ENCODE measurements around the gene HDAC11.

GRCh38 chr3:13514639-13515435, 34.7 kb downstream of the HDAC11 start:
- no peak for TF ChIP-seq POLR2A (IDR thresholded peaks at IDR 0.05)
- no peak for TF ChIP-seq CTCF (IDR thresholded peaks at IDR 0.05)

Measured in uterus (tissue), 2 donors.